COLO829 (cell line): ENCODE measurements around the gene MPPED1.

Experiments used
- DNase-seq: peaks from one replicate; pipeline ENCODE4 v3.0.0; 2012; ENCODE audit warnings: low spot score

Gene MPPED1

DNA sequence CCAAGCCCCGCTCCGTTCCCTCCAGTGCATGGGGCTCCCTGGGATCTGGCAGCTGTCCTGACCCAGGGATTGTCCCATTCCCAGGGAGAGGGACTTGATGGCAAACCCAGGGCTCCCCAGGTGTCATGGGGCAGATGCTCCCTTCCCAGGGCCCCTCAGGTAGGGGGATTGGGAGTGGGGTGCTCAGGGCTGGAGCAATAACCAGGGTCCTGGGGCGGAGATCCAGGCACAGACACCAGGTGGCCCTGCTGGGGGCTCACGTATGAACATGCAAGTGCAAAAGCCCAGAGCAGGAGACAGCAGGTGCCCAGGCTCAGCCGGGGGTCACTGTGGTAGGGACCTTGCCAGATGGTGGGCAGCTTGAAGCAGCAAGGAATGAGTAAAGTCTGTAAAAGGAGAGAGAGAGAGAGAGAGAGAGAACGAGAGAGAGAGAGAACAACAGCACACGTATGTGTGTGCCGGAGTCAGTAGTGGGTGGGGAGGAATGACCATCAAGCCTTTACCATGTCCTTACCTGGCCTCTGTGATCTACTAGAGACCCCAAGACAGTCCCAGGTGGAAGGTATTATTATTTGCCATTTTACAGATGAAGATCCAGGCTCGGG is 19.3 kb upstream of the MPPED1 start:
- DNase-seq: no peak

DNA sequence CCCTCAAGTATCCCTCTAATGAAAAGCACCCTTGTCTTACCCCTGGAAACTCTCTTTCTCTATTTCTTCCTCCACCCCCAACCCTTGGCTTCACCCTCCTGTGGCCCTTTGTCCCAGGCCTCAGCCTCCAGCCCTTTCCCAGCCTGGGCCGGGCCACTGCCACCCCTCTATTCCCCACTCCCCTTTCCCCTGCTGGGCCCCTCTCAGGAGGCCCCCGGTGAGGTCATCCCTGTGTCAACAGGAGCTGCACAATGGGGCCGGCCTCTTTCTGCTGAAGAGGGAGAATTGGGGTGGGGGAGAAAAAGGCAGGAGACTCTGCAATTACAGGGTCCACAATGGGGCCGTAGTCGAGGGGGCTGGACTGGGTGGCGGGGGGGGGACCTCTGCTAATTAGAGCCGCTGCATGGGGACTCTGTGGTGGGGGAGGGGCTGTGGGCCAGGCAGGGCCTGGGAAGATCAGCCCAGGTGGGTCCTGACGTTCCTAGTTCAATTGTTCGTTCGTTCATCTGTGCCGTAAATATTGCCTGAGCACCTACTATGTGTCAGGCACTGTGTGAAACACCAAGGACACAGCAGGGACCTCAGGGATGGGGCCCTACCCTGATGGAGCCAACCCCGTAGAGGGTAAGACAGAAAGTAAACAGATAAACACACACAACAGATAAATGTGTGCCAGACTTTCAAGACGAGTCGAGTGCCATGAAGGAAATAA is 18.5 kb upstream of the MPPED1 start:
- DNase-seq: no peak

DNA sequence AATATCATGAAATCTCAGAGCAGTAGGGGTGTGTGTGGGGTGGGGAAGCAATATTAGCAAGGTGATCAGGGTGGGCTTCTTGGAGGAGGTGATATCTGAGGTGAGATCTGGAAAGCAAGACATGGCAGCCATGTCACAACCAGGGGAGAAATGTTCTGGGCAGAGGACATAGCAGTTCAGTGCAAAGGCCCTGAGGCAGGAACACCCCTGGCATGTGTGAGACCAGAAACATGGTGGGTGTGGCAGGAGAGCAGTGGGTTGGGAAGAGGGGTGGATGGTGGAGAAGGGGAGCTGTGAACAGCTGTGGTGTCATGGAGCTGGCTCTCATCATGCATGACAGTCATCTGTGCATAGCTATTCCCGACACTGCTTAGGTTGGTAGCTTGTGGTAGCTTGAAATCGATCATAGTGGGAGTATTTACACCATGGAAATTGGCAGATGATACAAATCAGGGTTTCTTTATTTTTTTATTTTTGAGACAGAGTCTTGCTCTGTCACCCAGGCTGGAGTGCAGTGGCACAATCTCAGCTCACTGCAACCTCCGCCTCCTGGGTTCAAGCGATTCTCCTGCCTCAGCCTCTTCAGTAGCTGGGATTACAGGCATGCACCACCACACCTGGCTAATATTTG is 17.9 kb upstream of the MPPED1 start:
- DNase-seq: no peak

DNA sequence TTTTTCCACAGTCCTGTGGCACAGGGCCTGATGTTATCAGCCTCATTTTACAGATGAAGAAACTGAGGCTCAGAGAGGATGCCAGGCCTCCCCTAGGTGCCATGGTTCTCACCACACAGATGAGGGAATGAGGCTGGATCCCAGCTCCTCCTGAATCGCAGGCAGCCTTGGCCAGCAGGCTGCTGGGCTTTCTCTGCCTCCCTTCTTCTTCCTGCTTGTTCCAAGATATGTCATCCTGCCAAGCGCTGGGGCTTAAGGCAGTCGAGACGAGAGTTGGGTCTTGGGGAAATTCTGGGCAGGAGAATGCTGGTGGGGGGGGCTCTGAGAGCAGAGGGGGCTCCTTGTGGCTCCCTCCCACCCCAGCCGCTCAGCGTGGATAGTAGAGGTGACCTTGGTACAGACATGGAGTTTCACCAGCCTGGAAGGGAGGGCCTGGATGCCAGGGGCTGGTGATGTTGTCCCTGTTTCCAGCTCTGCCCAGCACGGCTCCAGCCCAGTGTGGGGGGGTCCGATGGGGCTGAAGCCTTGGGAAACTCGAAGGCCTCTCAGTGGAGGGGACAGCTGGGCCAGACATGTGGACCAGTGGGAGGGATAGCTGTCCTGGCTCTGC is 16.6 kb upstream of the MPPED1 start:
- DNase-seq: no peak

GRCh38 chr22:43396321-43396933 is 15.4 kb upstream of the MPPED1 start:
- no peak for DNase-seq

GRCh38 chr22:43396934-43397457 is 14.8 kb upstream of the MPPED1 start:
- no peak for DNase-seq

GRCh38 chr22:43397766-43398165 is 14.0 kb upstream of the MPPED1 start:
- no peak for DNase-seq

DNA sequence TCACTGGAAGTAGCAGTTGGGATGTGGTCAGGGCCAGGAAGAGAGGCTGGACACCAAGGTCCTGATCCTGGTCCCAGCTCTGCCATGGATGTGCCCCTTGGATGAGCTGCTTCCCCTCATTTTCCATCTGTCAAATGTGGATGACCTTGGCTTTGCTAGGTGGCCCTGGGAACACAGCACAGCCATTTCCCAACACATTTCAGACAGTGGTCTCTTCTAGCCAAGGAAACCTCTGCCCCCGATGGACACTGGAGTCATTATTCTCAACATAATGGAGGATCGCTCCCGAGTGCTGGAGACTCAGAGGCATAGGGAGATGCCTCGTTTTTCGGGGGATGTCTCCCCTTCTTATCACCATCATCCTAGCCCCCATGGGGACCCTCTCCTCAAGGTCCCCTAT is 13.6 kb upstream of the MPPED1 start:
- no peak for DNase-seq

DNA sequence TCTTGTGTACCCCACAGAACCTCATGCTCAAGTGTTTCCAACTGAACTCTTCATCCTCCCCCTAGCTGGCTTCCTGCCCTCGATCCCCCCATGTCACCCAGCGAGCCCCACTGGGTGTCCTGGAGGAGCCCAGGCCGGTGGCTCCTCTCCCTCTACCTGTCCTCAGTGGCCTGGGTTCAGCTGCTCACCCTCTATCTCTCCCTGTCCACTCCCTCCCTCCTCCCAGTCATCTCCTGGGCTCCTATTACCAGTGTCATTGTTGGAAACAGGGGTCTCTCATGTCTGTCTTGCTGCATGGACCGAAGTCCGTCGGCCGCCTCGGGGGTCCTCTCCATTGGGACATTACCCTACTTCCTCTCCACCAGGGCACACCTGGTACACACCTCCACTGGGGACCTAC is 12.9 kb upstream of the MPPED1 start:
- DNase-seq: no peak

GRCh38 chr22:43399338-43399979 is 12.4 kb upstream of the MPPED1 start:
- no peak for DNase-seq

DNA sequence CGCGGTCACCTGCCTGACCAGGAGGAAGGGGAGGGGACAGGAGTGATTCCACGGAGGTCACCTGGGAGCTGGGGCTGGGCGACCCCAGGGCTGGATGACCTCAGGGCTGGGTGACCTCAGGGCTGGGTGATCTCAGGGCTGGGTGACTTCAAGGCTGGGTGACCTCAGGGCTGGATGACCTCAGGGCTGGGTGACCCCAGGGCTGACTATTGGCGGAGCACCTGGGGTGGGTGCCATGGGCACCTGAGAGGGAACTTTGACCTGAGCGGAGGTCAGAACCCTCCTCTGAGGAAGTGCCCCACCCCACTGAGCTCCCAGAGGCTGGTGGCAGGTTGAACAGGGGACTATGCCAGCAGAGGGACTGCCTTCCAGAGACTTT is 11.8 kb upstream of the MPPED1 start:
- DNase-seq: no peak

- DNase-seq: no peak
Measured at GRCh38 chr22:43400449-43400848, 11.4 kb upstream of the MPPED1 start.

DNA sequence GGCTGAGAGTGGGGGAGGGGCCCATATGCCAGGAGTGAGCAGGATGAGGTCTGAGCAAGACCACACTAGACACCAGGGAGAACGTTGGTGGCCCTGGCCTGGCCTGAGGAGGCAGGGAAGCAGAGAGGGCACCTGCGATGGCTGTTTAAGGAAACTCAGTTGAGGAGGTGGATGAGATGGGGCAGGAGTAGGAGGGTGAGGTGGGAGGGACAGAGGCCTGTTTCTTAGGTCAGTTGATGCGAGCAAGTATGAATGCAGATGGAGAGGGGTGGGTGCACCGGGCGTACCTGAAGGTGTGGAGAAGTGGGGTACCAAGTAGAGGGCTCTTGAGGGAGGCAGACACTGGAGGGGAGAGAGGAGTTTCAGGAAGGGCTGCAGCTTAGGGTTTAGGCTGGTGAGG is 10.6 kb upstream of the MPPED1 start:
- no peak for DNase-seq

GRCh38 chr22:43401661-43402060 is 10.2 kb upstream of the MPPED1 start:
- no peak for DNase-seq

DNA sequence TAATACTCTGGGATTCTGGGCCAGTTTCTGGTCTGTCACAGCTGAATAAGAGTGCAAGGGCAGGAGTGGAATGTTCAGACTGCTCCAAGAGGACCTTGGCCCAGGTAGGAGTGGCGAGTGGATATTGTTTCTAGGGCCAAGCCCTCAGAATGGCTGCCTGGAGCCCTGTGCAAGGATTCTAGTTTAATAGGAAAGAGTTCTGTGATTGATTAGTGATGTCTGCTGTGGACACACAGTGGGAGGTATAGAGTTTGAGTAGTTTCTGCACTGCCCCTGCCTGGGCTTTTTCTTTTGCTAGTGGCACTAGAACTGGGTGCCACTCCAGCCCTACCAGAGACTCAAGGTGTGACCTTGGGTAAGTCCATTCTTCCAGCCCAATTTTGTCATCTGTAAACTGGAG is 9.7 kb upstream of the MPPED1 start:
- DNase-seq: no peak

- no peak for DNase-seq
Measured at GRCh38 chr22:43404673-43405385, 7.0 kb upstream of the MPPED1 start.

GRCh38 chr22:43406186-43406790 is 5.5 kb upstream of the MPPED1 start:
- DNase-seq: no peak

DNA sequence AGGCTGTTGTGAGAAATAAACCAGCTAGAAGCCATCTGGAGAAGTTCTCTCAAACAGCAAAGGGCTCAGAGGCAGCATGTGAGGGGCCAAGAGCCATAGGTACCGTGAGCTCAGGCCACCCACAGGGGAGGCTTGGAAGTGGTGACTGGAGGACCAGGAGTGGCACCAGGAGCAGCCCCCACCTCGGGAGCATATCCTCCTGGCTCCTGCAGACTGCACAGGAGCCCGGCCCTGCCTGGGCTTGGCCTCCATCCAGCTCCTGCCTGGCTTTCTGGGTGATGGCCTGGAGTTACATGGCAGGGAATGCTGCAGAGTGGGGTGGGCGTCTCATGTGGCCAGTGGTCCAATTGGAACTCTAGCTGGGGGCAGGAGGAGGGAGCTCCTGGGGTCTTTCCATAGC is 4.2 kb upstream of the MPPED1 start:
- no peak for DNase-seq

DNA sequence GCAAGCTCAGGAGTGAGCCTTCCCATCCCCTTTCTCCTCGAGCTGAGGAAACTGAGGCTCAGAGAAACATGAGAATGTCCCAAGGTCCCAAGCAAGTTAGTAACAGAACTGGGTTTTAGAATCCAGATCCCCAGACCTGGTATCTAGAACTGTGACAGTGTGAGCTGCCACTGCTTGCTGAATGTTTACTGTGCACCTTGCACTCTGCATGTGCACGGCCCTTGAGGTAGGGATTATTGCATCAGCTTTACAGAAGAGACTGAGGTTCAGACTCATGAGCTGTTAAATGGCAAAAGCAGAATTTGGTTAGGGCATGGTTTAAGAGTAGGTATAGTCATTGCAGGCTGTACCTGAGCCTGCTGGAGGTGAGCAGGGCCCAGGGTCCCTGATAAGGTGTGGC is 3.8 kb upstream of the MPPED1 start:
- no peak for DNase-seq

- no peak for DNase-seq
Measured at GRCh38 chr22:43409046-43409445, 2.8 kb upstream of the MPPED1 start.

DNA sequence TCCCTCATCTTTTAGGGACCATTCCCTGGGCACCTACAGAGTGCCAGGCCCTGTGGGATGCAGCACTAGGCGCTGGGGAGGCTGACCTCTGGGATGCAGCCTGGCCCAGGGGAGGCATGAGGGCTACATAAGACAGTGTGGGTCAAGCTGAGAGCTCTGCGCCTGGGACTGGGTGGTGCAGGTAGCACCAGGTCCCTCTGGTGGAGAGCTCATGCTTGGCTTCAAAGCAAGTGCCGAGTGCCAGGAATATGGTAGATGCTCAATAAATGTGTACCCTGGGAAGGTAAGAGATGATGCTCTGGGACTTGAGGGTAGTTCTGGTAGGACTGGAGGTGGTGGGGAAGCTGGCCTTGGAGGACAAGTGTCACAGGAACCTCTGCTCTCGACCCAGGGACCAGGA is 2.0 kb upstream of the MPPED1 start:
- no peak for DNase-seq
